ENCODE data around the gene EBPL.

DNA sequence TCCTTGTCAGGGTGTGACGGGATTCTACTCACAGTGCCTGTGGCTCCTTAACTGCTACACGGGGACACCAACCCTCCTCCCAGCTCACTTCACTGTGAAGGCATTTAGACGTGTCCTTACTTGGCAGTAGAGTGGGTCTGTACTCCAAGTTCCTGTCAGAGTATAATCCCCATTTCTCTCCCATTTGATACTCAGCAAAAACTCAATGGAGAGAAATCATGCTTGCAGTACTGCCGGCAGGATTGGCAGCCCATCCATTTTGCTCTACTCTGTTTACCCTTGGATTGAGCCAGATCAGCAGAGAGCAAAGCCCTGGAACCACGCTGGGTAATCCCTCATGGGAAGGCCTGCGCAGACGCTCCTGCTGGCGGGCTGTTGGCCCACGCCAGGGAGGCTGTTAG, 34.0 kb downstream of the EBPL start:
- TF ChIP-seq, protein P1, sequence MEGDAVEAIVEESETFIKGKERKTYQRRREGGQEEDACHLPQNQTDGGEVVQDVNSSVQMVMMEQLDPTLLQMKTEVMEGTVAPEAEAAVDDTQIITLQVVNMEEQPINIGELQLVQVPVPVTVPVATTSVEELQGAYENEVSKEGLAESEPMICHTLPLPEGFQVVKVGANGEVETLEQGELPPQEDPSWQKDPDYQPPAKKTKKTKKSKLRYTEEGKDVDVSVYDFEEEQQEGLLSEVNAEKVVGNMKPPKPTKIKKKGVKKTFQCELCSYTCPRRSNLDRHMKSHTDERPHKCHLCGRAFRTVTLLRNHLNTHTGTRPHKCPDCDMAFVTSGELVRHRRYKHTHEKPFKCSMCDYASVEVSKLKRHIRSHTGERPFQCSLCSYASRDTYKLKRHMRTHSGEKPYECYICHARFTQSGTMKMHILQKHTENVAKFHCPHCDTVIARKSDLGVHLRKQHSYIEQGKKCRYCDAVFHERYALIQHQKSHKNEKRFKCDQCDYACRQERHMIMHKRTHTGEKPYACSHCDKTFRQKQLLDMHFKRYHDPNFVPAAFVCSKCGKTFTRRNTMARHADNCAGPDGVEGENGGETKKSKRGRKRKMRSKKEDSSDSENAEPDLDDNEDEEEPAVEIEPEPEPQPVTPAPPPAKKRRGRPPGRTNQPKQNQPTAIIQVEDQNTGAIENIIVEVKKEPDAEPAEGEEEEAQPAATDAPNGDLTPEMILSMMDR (IDR thresholded peaks at IDR 0.05), result no peak
- TF ChIP-seq POLR2AphosphoS5 (IDR thresholded peaks at IDR 0.05) (no peak), POLR2A (IDR thresholded peaks at IDR 0.05) (no peak), EP300 (IDR thresholded peaks at IDR 0.05) (no peak)
